GM21717 (cell line): Measurements from ENCODE around the gene PBRM1.

Experiments used
- ATAC-seq: cut with Tn5 transposase; IDR thresholded peaks from one replicate; pipeline ENCODE4 v1.9.1; 2021; ENCODE audit warnings: mild to moderate bottlenecking, moderate library complexity; ENCODE audit not compliant: unreplicated experiment

PBRM1 gene

GRCh38 chr3:52512727-52513126 is 173.0 kb downstream of the PBRM1 start:
- no peak for ATAC-seq

GRCh38 chr3:52512105-52512504 is 173.6 kb downstream of the PBRM1 start:
- ATAC-seq: no peak

GRCh38 chr3:52511509-52511908 is 174.2 kb downstream of the PBRM1 start:
- ATAC-seq: no peak

GRCh38 chr3:52509753-52510328 is 175.9 kb downstream of the PBRM1 start:
- ATAC-seq: no peak

GRCh38 chr3:52507359-52507758 is 178.4 kb downstream of the PBRM1 start:
- ATAC-seq: no peak

GRCh38 chr3:52506266-52506966 is 179.3 kb downstream of the PBRM1 start:
- no peak for ATAC-seq

- no peak for ATAC-seq
Observed at GRCh38 chr3:52504977-52505376, 180.7 kb downstream of the PBRM1 start.

- ATAC-seq: no peak
Observed at GRCh38 chr3:52503788-52504424, 181.8 kb downstream of the PBRM1 start.

- no peak for ATAC-seq
Observed at GRCh38 chr3:52502808-52503350, 182.8 kb downstream of the PBRM1 start.

GRCh38 chr3:52502001-52502400 is 183.7 kb downstream of the PBRM1 start:
- no peak for ATAC-seq

- no peak for ATAC-seq
Observed at GRCh38 chr3:52501046-52501445, 184.7 kb downstream of the PBRM1 start.

GRCh38 chr3:52498137-52499054 is 187.3 kb downstream of the PBRM1 start:
- no peak for ATAC-seq

GRCh38 chr3:52495777-52496602 is 189.7 kb downstream of the PBRM1 start:
- no peak for ATAC-seq
